Stromal cell of bone marrow (primary cell): ENCODE results near the gene PCDHA1.
"Not testable (repeated sequence)": the region's sequence is repeated elsewhere in the genome, so short reads cannot be mapped to it uniquely, and the experiment has no call there.

Experiments used
- DNase-seq: peaks from one replicate; pipeline ENCODE4 v3.0.0-alpha.2; 2012; ENCODE audit warnings: low read depth

The PCDHA1 gene

GRCh38 chr5:140785905-140786686 is at the start of gene PCDHA1:
PCDHA1 (plus strand) TSS chr5:140786140.
- no peak for DNase-seq

- no peak for DNase-seq
Measured at GRCh38 chr5:140737486-140737885, 48.5 kb upstream of the PCDHA1 start.

GRCh38 chr5:140741967-140742366 is 44.0 kb upstream of the PCDHA1 start:
- DNase-seq: no peak

- DNase-seq: no peak
Measured at GRCh38 chr5:140753561-140753960, 32.4 kb upstream of the PCDHA1 start.

- DNase-seq: no peak
Measured at GRCh38 chr5:140764177-140764973, 21.6 kb upstream of the PCDHA1 start.

GRCh38 chr5:140767444-140767843 is 18.5 kb upstream of the PCDHA1 start:
- DNase-seq: no peak

GRCh38 chr5:140780512-140780911 is 5.4 kb upstream of the PCDHA1 start:
- DNase-seq: no peak

GRCh38 chr5:140787422-140787821 is 1.5 kb downstream of the PCDHA1 start:
- DNase-seq: not testable (repeated sequence)

GRCh38 chr5:140787849-140788504 is 2.0 kb downstream of the PCDHA1 start:
- DNase-seq: not testable (repeated sequence)

GRCh38 chr5:140791089-140791488 is 5.1 kb downstream of the PCDHA1 start:
- DNase-seq: no peak

- DNase-seq: no peak
Measured at GRCh38 chr5:140794595-140795258, 8.8 kb downstream of the PCDHA1 start, which contains the start of gene PCDHA2. PCDHA2 (plus strand) TSS chr5:140794852.

- no peak for DNase-seq
Measured at GRCh38 chr5:140795259-140795641, 9.3 kb downstream of the PCDHA1 start.

GRCh38 chr5:140796072-140796717 is 10.3 kb downstream of the PCDHA1 start:
- not testable (repeated sequence) for DNase-seq

- DNase-seq: no peak
Measured at GRCh38 chr5:140796718-140797095, 10.8 kb downstream of the PCDHA1 start.

GRCh38 chr5:140800816-140801493 is 15.0 kb downstream of the PCDHA1 start, which contains the start of gene PCDHA3:
PCDHA3 (plus strand) TSS chr5:140801057.
- DNase-seq: peak; percentile 8

GRCh38 chr5:140801494-140801841 is 15.5 kb downstream of the PCDHA1 start:
- no peak for DNase-seq

GRCh38 chr5:140802381-140802780 is 16.4 kb downstream of the PCDHA1 start:
- DNase-seq: not testable (repeated sequence)

GRCh38 chr5:140802781-140803271 is 16.9 kb downstream of the PCDHA1 start:
- no peak for DNase-seq

- no peak for DNase-seq
Measured at GRCh38 chr5:140806834-140807775, 21.2 kb downstream of the PCDHA1 start, which contains the start of gene PCDHA4. PCDHA4 (plus strand) TSS chr5:140807068.
